Kidney epithelial cell (primary cell): ENCODE measurements around the gene ARHGEF11. TPM values are rescaled to one million over a fixed set of nuclear protein-coding genes. Genes with fewer than 3 reads are reported as not detected.

Experiments
- DNase-seq: peaks from one replicate; pipeline ENCODE4 v3.0.0-alpha.2; 2010; ENCODE audit warnings: low read depth
- H3K27me3 ChIP-seq: 2 replicates; pipeline ENCODE4 v1.6.0; 2011; ENCODE audit warnings: low read length; ENCODE audit not compliant: control insufficient read depth, insufficient read depth
- H3K36me3 ChIP-seq: 2 replicates; pipeline ENCODE4 v1.5.1; 2011; ENCODE audit warnings: low read length; ENCODE audit not compliant: control insufficient read depth, insufficient read depth
- H3K4me3 ChIP-seq: 2 replicates; pipeline ENCODE4 v1.5.1; 2011; ENCODE audit warnings: low read depth, mild to moderate bottlenecking, control low read depth, low read length
- CTCF ChIP-seq: IDR thresholded peaks from 2 replicates; pipeline ENCODE4 v1.5.1; 2011; ENCODE audit warnings: mild to moderate bottlenecking, moderate library complexity, low read length, control low read depth, inconsistent platforms; ENCODE audit not compliant: insufficient read depth, poor library complexity, severe bottlenecking
- total RNA-seq: library from RNA; depleted of rRNA; stranded (reverse); fragments of >200 nt; gene quantifications from 2 replicates; pipeline ENCODE4 v1.2.3, GENCODE V29; 2015

ARHGEF11 gene
- total RNA-seq, 1 donor from 2014 or later, result 29.2 TPM

DNA sequence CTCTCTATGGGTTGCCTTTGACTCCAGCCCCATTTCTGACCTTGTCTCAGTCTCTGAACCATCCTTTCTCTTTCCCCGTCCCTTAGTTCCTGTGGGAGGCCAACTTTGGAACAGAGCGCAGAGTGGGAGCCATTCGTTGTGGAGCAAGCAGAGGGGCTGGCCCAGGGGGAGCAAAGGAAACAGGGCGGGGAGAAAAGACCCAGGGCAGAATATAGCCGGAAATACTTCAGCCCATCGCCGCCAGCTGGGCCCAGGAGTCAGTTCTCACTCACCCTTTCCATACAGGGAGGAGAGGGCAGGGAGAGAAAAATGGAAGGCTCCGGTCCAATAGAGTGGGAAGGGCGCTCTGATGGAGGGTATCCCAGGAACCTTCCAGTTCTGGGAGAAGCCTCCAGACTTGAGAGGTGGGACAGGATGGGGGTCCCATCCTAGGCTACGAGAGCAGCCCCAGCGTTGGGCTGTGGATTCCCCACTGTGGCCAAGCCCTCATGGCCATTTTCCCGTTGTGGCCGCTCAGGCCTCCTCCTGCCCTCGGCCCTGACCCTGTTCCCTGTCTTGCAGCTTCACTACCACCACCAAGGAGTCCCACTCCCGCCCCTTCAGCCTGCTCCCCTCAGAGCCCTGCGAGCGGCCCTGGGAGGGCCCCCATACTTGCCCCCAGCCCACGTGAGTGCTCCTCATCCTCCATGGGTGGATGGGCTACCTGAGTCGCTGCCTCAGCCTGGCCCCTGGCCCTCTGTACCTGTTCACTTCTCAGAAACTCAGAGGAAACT lies 141.2 kb downstream of the ARHGEF11 start:
- no peak for DNase-seq
- Histone ChIP-seq H3K36me3 (no peaks in the 10 kb centered on the region), H3K4me3 (no peak overlapping the region), H3K27me3 (no peaks in the 10 kb centered on the region)
- no peak for TF ChIP-seq CTCF

DNA sequence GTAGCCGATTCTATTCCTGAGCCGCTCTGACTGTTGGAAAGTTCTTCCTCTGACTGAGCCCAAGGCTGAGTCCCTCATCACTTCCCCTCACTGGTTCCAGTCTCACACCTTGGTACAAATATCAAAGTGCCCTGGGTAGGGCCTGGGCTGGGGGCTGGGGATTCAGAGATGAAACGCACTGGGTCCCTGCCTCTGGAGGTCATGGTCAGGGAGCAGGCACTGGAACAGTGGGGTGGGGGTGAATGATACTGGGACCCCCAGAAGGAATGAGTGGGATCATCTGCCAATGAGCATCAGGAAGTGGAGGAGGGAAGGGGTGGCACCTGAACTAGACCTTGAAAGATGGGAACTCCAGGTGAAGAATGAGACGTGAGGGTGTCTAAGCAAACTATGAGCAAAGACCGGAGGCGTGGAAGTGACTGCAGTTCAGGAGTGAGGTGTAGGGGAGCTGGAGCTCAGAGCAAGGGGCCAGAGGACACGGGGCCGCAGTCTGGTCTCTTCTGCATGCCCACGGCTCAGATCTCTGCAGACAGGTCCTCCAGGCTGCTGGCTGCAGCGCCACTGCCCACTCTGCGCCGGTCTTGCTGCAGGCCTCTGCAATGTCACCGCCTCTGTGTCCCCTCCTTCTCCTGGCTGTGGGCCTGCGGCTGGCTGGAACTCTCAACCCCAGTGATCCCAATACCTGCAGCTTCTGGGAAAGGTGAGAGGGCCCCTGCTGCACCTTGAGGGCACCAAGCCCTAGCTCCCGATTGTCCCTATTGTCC lies 142.0 kb downstream of the ARHGEF11 start:
- no peak for DNase-seq
- Histone ChIP-seq H3K4me3 (no peak overlapping the region), H3K36me3 (no peaks in the 10 kb centered on the region), H3K27me3 (no peaks in the 10 kb centered on the region)
- TF ChIP-seq CTCF, result no peak

DNA sequence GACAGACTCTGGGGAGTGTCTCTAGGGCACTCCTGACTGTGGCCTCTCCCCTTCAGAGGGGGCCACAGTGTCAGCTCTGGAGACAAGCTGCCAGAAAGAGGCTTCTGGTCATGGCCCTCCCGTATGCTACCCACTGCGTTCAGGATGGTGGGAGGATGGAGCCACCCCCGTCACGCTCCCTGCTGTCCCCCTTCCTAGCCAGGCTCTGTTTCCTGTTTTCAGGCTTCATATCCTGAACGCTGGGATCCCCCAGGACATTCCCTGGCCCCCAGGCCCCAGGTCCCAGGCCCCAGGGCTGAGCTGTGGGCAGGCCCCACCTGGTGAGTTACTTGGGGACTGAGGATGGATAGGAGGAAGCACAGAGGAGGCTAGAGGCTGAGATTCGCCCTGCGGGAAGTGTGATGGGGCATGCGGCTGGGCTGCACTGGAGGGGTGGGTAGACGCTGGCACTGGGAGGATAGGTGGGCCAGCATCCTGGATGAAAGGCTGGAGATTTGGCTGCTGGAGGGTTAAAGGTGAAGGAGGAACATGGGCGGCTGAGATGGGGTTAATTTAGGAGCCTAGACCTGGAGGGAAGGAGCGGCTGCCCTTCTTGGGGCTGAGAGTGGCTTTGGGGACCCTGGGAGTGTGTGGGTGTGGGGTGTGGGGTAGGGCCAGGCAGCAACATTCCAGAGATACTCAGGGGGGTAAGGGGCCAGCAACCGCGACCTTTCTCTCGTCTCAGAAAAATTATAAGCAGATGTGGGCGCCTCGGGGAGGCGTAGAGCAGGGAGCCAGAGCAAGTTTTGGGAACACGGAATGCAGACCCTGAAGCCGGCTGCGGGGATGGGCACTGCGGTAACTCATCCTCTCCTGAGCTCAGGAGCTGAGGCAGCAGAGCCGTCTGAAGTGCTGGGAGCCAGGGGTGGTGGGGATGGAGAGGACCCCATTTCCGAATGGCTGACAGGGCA lies 143.3 kb downstream of the ARHGEF11 start:
- H3K4me3 ChIP-seq, result no peak overlapping the region
- DNase-seq, result no peak
- H3K27me3 ChIP-seq, result no peaks in the 10 kb centered on the region
- no peaks in the 10 kb centered on the region for H3K36me3 ChIP-seq
- no peak for TF ChIP-seq CTCF

DNA sequence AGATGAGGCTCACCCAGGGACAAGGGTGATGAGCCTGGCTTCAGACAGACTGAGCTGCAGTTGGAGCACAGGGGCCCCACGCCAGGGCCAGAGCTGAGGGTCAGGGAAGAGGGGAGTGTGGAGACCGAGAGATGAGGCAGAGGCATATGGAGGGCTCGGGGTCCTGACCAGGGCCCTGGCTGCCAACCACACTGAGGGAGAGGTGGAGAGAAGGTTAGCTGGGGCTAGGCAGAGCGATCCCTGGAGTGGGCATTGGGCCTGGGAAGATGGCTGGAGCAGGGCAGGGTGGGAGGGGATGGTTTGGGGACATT lies 144.0 kb downstream of the ARHGEF11 start:
- DNase-seq, result no peak
- no peaks in the 10 kb centered on the region for H3K36me3 ChIP-seq
- no peak for TF ChIP-seq CTCF
- H3K4me3 ChIP-seq, result no peak overlapping the region
- no peaks in the 10 kb centered on the region for H3K27me3 ChIP-seq

- no peak for TF ChIP-seq CTCF
- Histone ChIP-seq H3K36me3 (no peaks in the 10 kb centered on the region), H3K27me3 (no peaks in the 10 kb centered on the region), H3K4me3 (no peak overlapping the region)
- DNase-seq, result no peak
Measured at GRCh38 chr1:156900896-156901589, 144.5 kb downstream of the ARHGEF11 start.
